ENCODE results near the gene HSP90B1.
A peak's percentile ranks its signal among the peaks of the same experiment; 100 is the strongest.

Gene HSP90B1

DNA sequence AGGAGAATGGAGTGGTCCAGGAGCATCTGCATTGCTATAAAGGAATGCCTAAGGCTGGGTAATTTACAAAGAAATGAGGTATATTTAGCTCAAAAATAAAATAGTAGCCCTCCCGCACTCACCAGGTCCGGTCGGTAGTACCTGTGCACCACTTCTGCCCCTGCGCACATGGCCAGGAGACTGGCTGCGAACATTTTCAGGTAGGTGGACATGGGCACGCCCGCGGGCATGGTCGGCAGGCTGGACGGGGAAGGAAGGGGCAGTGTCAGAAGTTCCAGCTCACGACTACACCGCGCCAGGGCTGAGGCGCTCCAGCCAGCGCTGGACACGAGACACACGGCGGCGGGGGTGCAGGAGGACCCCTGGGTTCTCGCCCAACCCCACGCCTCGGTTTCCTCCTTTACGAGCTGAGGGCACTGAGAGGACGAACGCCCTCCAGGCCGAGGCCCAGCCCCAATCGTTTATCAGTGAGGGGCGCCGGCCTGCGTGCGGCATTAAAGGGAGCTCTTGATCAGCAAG, 26.4 kb downstream of the HSP90B1 start:
- Histone ChIP-seq H3K4me1 (ENCODE audit: control insufficient read depth, insufficient read depth, low read length) (peaks cover 18% of the 10 kb centered on the region), H3K9me3 (ENCODE audit: control insufficient read depth in 2 of 2, low read length in 2 of 2) (no peaks in the 10 kb centered on the region), H3K27ac (ENCODE audit: low read length) (peak overlapping the region; percentile 90), H3K9ac (ENCODE audit: low read length in 2 of 2) (peak overlapping the region; percentile 83 to 90), H3K4me3 (ENCODE audit: low read length in 2 of 2) (peak overlapping the region; percentile 88 to 94), H3K36me3 (ENCODE audit: control insufficient read depth in 2 of 2, insufficient read depth in 2 of 2, low read length in 2 of 2) (peaks cover 19% of the 10 kb centered on the region in 2 donors), H3K27me3 (ENCODE audit: control insufficient read depth in 1 of 2, insufficient read depth in 2 of 2, low read length in 2 of 2) (no peaks in the 10 kb centered on the region)

- Histone ChIP-seq H3K9me3 (ENCODE audit: control insufficient read depth in 2 of 2, low read length in 2 of 2) (no peaks in the 10 kb centered on the region), H3K36me3 (ENCODE audit: control insufficient read depth in 2 of 2, insufficient read depth in 2 of 2, low read length in 2 of 2) (peaks cover 11 to 13% of the 10 kb centered on the region in 2 donors), H3K4me1 (ENCODE audit: control insufficient read depth, insufficient read depth, low read length) (peaks cover 18% of the 10 kb centered on the region), H3K4me3 (ENCODE audit: low read length in 2 of 2) (peak overlapping the region in 1 of 2 donors; percentile 94), H3K27ac (ENCODE audit: low read length) (peak overlapping the region; percentile 90), H3K9ac (ENCODE audit: low read length in 2 of 2) (peak overlapping the region in 1 of 2 donors; percentile 83), H3K27me3 (ENCODE audit: control insufficient read depth in 1 of 2, insufficient read depth in 2 of 2, low read length in 2 of 2) (no peaks in the 10 kb centered on the region)
These were observed 27.7 kb downstream of the HSP90B1 start for GRCh38 chr12:103957865-103958388.

DNA sequence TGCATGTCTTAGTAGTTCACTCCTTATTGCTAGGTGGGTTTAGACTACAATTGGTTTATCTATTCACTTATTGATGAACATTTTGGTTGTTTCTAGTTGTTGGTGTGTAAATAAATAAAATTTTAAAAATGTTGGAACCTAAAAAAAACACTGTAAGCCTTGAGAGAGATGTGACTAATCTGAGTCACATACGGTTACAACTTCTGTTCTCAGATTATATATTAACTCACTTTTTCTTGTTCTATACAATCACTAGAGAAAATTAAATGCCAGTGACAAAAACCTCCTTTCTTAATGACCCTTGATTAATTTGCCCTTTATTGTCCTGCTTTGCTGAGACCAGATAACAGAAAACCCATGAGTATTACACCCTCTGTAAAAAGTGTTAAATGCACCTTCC, 28.4 kb downstream of the HSP90B1 start:
- Histone ChIP-seq H3K36me3 (ENCODE audit: control insufficient read depth in 2 of 2, insufficient read depth in 2 of 2, low read length in 2 of 2) (peaks cover 4 to 7% of the 10 kb centered on the region in 2 donors), H3K4me1 (ENCODE audit: control insufficient read depth, insufficient read depth, low read length) (peaks cover 18% of the 10 kb centered on the region), H3K27me3 (ENCODE audit: control insufficient read depth in 1 of 2, insufficient read depth in 2 of 2, low read length in 2 of 2) (no peaks in the 10 kb centered on the region), H3K27ac (ENCODE audit: low read length) (no peak overlapping the region), H3K9ac (ENCODE audit: low read length in 2 of 2) (no peak overlapping the region), H3K9me3 (ENCODE audit: control insufficient read depth in 2 of 2, low read length in 2 of 2) (no peaks in the 10 kb centered on the region), H3K4me3 (ENCODE audit: low read length in 2 of 2) (no peak overlapping the region)

DNA sequence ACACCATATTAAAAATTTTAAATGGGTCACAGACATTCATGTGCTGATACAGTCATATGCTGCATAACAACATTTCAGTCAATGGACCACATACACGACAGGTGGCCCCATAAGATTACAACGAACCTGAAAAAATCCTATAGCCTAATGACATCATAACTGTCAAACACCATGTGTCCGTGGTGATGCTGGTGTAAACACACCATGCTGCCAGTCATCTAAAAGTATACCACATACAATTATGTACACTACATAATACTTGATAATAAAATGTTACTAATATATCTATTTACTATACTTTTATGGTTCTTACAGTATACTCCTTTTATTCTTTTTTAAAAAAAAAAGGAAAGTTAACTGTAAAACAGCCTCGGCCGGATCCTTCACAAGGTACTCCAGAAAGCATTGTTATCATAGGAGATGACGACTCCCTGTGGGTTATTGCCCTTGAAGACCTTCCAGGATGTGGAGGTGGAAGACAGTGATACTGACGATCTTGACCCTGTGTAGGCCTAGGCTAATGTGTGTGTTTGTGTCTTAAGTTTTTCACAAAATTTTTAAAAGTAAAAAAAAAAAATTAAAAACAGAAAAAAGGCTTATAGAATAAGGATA, 30.5 kb downstream of the HSP90B1 start:
- Histone ChIP-seq H3K27ac (ENCODE audit: low read length) (no peak overlapping the region), H3K4me3 (ENCODE audit: low read length in 2 of 2) (no peak overlapping the region), H3K9ac (ENCODE audit: low read length in 2 of 2) (peak overlapping the region in 1 of 2 donors; percentile 29), H3K4me1 (ENCODE audit: control insufficient read depth, insufficient read depth, low read length) (peaks cover 22% of the 10 kb centered on the region), H3K9me3 (ENCODE audit: control insufficient read depth in 2 of 2, low read length in 2 of 2) (no peaks in the 10 kb centered on the region), H3K36me3 (ENCODE audit: control insufficient read depth in 2 of 2, insufficient read depth in 2 of 2, low read length in 2 of 2) (no peaks in the 10 kb centered on the region), H3K27me3 (ENCODE audit: control insufficient read depth in 1 of 2, insufficient read depth in 2 of 2, low read length in 2 of 2) (no peaks in the 10 kb centered on the region)

GRCh38 chr12:103962493-103962892, 32.3 kb downstream of the HSP90B1 start:
- no peaks in the 10 kb centered on the region for H3K9me3 ChIP-seq (ENCODE audit: control insufficient read depth in 2 of 2, low read length in 2 of 2)
- H3K27me3 ChIP-seq (ENCODE audit: control insufficient read depth in 1 of 2, insufficient read depth in 2 of 2, low read length in 2 of 2) = no peaks in the 10 kb centered on the region
- no peak overlapping the region for H3K27ac ChIP-seq (ENCODE audit: low read length)
- no peaks in the 10 kb centered on the region for H3K36me3 ChIP-seq (ENCODE audit: control insufficient read depth in 2 of 2, insufficient read depth in 2 of 2, low read length in 2 of 2)
- peaks cover 12% of the 10 kb centered on the region for H3K4me1 ChIP-seq (ENCODE audit: control insufficient read depth, insufficient read depth, low read length)
- no peak overlapping the region for H3K9ac ChIP-seq (ENCODE audit: low read length in 2 of 2)
- no peak overlapping the region for H3K4me3 ChIP-seq (ENCODE audit: low read length in 2 of 2)

DNA sequence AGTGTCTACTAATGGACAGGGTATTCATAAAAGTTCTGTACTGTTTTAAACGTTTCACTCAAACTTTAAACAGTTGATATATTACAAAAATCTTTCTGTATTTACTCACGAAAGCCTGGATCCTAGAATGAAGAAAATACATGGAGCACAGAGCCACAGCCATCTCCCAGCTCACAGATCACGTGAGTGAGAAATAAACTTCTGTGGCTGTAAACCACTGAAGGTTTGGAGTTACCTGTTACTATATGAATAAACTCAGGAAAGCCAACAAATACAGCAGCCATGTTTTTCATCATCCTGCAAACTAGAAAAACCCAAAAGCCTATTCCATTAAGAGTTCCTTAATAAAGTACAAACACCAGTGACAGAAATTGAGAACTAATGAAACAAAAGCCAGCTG, 34.6 kb downstream of the HSP90B1 start:
- Histone ChIP-seq H3K27ac (ENCODE audit: low read length) (peak overlapping the region; percentile 96), H3K9me3 (ENCODE audit: control insufficient read depth in 2 of 2, low read length in 2 of 2) (no peaks in the 10 kb centered on the region), H3K4me1 (ENCODE audit: control insufficient read depth, insufficient read depth, low read length) (peaks cover 16% of the 10 kb centered on the region), H3K9ac (ENCODE audit: low read length in 2 of 2) (peak overlapping the region; percentile 99 to 100), H3K27me3 (ENCODE audit: control insufficient read depth in 1 of 2, insufficient read depth in 2 of 2, low read length in 2 of 2) (no peaks in the 10 kb centered on the region), H3K4me3 (ENCODE audit: low read length in 2 of 2) (peak overlapping the region; percentile 94 to 99), H3K36me3 (ENCODE audit: control insufficient read depth in 2 of 2, insufficient read depth in 2 of 2, low read length in 2 of 2) (peaks cover 0 to 3% of the 10 kb centered on the region in 2 donors)

- peaks cover 16% of the 10 kb centered on the region for H3K4me1 ChIP-seq (ENCODE audit: control insufficient read depth, insufficient read depth, low read length)
- H3K9me3 ChIP-seq (ENCODE audit: control insufficient read depth in 2 of 2, low read length in 2 of 2) = no peaks in the 10 kb centered on the region
- no peaks in the 10 kb centered on the region for H3K27me3 ChIP-seq (ENCODE audit: control insufficient read depth in 1 of 2, insufficient read depth in 2 of 2, low read length in 2 of 2)
- peak overlapping the region; percentile 96 for H3K27ac ChIP-seq (ENCODE audit: low read length)
- peak overlapping the region; percentile 99 to 100 for H3K9ac ChIP-seq (ENCODE audit: low read length in 2 of 2)
- H3K4me3 ChIP-seq (ENCODE audit: low read length in 2 of 2) = peak overlapping the region; percentile 94 to 99
- peaks cover 0 to 3% of the 10 kb centered on the region in 2 donors for H3K36me3 ChIP-seq (ENCODE audit: control insufficient read depth in 2 of 2, insufficient read depth in 2 of 2, low read length in 2 of 2)
These were observed 35.0 kb downstream of the HSP90B1 start for GRCh38 chr12:103965255-103965589.

GRCh38 chr12:103965590-103966504, 35.6 kb downstream of the HSP90B1 start, which contains the start of gene TDG:
TDG (plus strand) TSS chr12:103965872; CDS start chr12:103966038, 166 bp downstream.
- peaks cover 16% of the 10 kb centered on the region for H3K4me1 ChIP-seq (ENCODE audit: control insufficient read depth, insufficient read depth, low read length)

GRCh38 chr12:103966736-103967135, 36.5 kb downstream of the HSP90B1 start:
- Histone ChIP-seq H3K9me3 (ENCODE audit: control insufficient read depth in 2 of 2, low read length in 2 of 2) (no peaks in the 10 kb centered on the region), H3K4me3 (ENCODE audit: low read length in 2 of 2) (peak overlapping the region; percentile 94 to 99), H3K27ac (ENCODE audit: low read length) (peak overlapping the region; percentile 96), H3K36me3 (ENCODE audit: control insufficient read depth in 2 of 2, insufficient read depth in 2 of 2, low read length in 2 of 2) (peaks cover 0 to 3% of the 10 kb centered on the region in 2 donors), H3K27me3 (ENCODE audit: control insufficient read depth in 1 of 2, insufficient read depth in 2 of 2, low read length in 2 of 2) (no peaks in the 10 kb centered on the region), H3K4me1 (ENCODE audit: control insufficient read depth, insufficient read depth, low read length) (peaks cover 16% of the 10 kb centered on the region), H3K9ac (ENCODE audit: low read length in 2 of 2) (peak overlapping the region; percentile 99 to 100)

More at GRCh38 chr12:103965590-103966504, 35.6 kb downstream of the HSP90B1 start, which contains the start of gene TDG:
- peak within 1 kb of the TSS; percentile 99 to 100 for H3K9ac ChIP-seq (ENCODE audit: low read length in 2 of 2)
- peaks cover 0 to 3% of the 10 kb centered on the region in 2 donors for H3K36me3 ChIP-seq (ENCODE audit: control insufficient read depth in 2 of 2, insufficient read depth in 2 of 2, low read length in 2 of 2)
- peak within 1 kb of the TSS; percentile 94 to 99 for H3K4me3 ChIP-seq (ENCODE audit: low read length in 2 of 2)
- no peaks in the 10 kb centered on the region for H3K27me3 ChIP-seq (ENCODE audit: control insufficient read depth in 1 of 2, insufficient read depth in 2 of 2, low read length in 2 of 2)
- peak within 1 kb of the TSS; percentile 96 for H3K27ac ChIP-seq (ENCODE audit: low read length)
- no peaks in the 10 kb centered on the region for H3K9me3 ChIP-seq (ENCODE audit: control insufficient read depth in 2 of 2, low read length in 2 of 2)

DNA sequence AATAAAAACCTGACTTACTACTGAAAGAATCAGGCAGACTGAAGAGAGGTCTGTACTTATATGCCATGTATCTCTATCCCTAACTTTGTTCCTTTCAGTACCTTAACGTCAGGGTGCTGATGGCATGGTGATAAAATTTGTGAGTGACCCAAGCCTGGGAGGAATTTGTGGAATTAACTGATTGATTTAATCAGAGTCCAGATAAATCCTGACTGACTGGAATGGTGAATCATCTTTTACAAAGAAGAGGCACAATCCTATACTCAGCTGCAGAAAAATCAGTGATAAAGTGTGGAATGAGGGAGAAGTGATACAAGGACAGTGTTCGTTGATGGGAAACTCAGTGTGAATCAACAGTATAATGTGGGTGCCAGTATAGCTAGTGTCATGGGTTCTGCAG, 39.2 kb downstream of the HSP90B1 start:
- Histone ChIP-seq H3K9ac (ENCODE audit: low read length in 2 of 2) (no peak overlapping the region), H3K4me3 (ENCODE audit: low read length in 2 of 2) (no peak overlapping the region), H3K9me3 (ENCODE audit: control insufficient read depth in 2 of 2, low read length in 2 of 2) (no peaks in the 10 kb centered on the region), H3K36me3 (ENCODE audit: control insufficient read depth in 2 of 2, insufficient read depth in 2 of 2, low read length in 2 of 2) (peaks cover 0 to 3% of the 10 kb centered on the region in 2 donors), H3K27ac (ENCODE audit: low read length) (no peak overlapping the region), H3K4me1 (ENCODE audit: control insufficient read depth, insufficient read depth, low read length) (peaks cover 12% of the 10 kb centered on the region), H3K27me3 (ENCODE audit: control insufficient read depth in 1 of 2, insufficient read depth in 2 of 2, low read length in 2 of 2) (no peaks in the 10 kb centered on the region)

Measured in stomach smooth muscle (tissue), 2 donors.